GM21447 (cell line): Measurements from ENCODE around the gene ABCA6.

ENCODE experiments used
- ATAC-seq: cut with Tn5 transposase; IDR thresholded peaks from one replicate; pipeline ENCODE4 v1.9.1; 2021; ENCODE audit not compliant: unreplicated experiment

Gene ABCA6

DNA sequence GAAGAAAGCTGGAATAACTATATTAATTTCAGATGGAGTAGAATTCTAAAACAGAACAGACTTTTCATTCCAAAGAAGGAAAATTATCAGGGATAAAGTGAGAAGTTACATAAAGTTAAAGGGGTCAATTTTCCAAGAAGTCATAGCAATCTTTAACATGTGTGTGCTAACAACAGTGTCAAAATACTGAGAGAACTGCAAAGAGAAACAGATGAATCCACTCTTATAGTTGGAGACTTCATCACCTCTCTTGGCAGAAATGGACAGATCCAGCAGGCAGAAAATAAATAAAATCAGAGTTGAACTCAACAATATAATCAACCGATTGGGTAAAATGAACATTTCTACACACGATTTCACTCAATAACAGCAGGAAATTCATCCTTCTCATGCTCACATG lies 86.4 kb downstream of the ABCA6 start:
- no peak for ATAC-seq

DNA sequence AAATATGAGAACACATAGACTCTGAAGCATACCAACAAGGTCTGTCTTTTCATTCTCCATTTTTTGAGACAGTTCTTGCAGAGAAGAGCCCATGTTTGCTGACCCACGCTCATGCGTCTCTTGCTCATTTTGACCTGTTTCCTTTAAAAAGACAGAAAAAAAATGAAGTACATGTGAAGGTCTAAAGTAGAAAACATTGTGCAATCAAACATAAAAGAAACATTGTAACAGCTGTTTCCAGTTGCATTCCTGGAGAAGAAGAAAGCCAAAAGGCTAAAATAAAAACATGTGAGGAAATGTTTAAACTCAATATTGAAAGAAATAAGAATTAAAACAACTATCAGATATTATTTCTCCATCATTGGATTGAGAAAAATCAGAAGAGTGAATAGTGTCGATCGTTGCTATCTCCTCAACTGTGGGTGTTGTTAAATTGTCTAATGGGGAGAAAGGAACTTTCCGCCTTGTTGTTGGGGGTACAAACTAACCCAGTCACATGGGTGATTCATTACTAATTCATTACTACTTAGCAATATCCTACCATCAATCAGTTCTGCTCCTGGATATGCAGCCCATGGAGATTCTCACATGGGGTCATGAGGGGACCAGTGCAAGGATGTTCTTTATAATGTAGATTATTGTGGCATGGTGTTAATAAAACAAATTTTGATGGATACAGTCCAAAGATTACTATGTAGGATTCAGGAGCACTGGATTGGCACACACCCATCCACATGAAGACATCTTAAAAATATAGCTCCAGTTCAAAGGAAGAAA lies 90.5 kb downstream of the ABCA6 start:
- no peak for ATAC-seq

DNA sequence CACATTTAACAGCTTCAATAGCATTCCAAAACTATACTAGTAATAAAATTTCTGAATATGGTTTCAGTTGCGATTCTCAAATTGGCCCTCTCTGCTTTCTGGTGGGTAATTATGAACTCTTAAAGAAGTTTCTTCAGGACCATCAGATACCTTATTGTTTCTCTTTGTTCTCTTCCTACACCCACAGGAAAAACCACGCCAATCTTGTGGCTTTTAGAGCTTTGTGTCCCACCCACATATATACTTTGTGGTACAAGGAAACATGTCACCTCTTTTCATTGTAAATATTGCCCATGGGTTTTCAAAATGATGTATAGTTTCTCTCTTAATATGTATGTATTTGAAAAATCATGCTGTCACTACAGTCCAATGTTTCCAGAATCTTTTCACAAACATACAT lies 93.1 kb downstream of the ABCA6 start:
- no peak for ATAC-seq

DNA sequence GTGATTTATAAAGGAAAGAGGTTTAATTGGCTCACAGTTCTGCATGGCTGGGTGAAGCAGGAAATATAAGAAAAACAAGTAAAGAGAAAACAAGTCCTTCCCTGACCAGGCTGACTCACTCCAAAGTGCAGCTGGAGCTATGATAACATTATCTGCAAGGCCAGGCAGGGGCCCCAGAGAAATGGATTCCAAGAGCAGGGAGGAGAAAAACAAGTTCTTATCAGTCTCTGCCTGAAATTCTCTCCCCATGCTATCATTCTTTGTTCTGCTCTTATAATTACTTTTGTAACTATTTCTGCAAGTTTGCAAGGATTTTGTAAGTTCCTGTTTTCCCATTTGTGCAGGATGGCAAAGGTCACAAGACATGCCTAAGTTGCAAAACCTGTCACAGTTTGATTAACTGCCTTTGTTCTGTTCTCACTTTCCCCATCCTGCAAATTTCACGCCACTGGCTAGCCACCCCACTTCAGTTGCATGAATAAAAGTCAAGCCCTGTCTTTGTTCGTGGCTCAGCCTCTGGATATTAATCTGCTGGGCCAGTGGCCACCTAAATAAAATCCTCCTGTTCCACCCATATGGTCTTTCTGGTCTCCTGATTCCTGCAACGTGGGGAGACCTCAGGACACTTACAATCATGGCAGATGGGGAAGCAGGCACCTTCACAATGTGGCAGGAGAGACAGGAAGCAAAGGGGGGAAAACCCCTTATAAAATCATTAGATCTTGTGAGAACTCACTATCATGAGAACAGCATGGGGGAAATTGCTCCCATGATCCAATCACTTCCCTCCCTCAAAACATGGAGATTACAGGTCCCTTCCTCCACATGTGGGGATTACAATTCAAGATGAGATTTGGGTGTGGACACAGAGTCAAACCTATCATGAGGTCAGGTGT lies 94.1 kb downstream of the ABCA6 start:
- no peak for ATAC-seq

DNA sequence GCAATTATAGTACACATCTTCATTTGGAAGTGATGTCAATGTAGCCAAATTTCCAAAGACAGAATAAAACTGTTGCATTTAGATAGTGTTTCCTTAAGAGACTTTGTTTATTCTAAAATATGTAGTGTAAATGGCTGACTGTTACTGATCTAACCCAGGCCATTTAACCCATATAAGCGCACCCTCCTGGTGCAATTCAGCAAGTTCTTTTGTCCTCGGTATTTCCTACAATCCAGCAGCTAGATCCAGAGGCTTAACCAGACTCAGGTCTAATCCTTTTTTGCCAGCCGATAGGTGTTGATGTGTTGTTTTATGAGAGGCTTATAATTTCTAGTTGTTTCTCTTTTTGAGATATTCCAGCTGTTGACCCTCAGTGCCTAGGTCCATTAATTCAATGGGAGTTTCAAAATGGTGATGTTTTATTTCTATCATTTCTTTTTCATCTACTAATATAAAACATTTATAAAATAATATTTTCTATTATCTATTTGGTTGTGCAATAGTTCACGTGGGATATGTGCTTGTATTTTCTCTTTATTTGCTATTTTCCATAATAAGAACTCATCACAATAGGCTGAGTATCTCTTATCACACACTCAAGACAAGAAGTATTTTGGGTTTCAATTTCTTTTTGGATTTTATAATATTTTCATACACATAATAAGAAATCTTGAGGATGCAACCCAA lies 95.4 kb downstream of the ABCA6 start:
- ATAC-seq = no peak

DNA sequence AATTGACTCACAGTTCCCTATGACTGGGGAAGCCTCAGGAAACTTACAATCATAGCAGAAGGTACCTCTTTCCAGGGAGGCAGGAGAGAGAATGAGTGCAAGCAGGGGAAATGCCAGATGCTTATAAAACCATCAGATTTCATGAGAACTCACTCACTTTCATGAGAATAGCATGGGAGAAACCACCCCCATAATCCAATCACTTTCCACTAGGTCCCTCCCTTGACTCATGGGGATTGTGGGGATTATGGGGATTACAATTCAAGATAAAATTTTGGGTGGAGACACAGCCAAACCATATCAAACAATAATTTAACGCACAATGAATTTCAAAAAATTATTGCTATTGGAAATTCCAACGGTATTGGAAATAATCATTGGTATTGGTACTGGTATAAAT lies 96.0 kb downstream of the ABCA6 start:
- no peak for ATAC-seq

DNA sequence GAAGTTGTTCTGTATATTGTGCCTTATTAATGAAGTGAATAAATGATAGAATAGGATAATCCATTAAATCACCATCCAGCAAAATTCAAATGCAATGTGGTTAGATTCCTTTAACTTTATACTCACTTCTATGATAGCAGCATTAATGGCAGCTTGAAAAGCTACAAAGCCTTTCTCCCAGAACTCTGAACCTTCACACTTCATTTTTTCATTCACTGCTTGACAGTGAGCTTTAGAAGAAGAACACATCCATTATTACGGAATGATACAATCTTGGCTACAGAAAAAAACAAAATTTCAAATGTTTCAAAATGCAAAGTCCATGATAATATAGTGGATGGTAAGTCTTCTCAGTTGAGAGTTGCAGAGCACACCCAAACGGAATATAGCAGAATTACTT lies 97.3 kb downstream of the ABCA6 start:
- ATAC-seq = no peak

DNA sequence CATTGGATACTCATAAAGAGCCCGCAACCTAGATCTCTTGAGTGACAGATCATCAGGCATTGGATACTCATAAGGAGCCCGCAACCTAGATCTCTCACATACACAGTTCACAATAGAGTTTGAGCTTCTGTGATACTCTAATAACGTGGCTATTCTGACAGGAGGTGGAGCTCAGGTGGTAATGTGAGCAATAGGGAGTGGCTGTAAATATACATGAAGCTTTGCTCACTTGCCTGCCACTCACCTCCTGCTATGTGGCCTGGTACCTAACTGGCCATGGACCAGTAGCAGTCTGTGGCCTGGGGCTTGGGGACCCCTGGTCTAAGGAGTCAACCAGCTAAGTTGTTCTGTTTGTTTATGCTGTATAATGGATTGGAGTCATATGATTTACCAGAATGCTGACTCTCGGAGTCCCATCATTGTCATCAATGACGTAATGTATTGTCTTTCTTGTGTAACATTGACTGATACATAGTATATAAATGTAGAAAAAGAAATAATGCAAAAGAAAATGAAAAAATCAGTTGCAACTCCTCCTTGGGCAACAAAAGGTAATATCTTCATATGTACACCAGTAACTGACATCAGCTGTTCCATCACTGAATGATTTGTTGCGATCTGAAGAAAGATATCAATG lies 98.5 kb downstream of the ABCA6 start:
- no peak for ATAC-seq

DNA sequence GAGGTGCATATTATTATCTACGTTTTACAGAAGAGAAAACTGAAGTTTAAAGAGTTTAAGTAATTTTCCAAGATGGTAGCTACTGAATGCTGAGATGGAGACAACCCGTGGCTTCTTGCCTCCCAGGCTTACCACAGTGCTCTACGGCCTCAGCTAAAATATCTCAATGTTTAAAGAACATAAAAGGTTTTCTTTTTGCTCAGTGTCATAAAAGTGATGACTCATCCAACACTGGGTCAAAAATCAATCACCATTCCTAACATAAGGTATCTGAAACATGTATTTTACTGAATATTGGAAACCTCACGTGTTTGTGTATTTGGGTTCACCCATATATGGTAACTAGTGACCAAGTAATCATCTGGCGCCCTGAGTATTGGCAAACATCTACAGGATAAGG lies 99.4 kb downstream of the ABCA6 start:
- no peak for ATAC-seq

DNA sequence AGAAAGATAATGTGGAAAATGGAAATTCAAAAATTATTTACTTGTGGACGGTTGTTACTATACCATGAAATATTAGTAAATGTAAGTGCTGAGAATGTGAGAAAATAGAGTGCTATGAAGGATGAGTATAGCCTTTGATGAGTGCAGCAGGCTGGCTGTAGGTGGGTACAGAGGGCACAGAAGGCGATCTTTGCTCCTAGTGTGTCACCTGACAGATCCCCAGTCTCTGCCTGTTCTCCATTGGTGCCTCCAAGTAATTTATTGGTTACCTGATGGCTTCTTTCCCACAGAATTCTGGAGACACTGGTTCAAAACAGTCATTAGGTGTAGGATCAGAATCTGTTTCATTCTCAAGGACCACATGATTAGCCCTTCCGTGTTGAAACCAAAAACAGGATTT lies 109.9 kb downstream of the ABCA6 start:
- ATAC-seq = no peak

DNA sequence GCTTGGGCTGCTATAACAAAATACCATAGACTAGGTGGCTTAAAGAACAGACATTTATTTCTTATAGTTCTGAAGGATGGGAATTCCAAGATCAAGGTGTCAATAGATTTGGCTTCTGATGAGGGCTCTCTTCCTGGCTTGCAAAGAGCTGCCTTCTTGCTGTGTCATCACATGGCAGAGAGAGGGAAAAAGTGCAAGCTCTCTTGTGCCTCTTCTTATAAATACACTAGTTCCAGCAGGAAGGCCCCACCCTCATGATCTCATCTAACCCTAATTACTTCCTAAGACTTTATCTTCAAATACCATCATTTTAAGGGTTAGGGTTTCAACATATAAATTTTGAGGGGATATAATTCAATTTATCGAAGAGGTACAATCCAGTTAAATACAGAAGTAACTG lies 111.5 kb downstream of the ABCA6 start:
- ATAC-seq = no peak
